SU-DHL-6 (cell line): ENCODE results near the gene CFAP100.

ENCODE experiments used
- H2AFZ ChIP-seq: fragments of 200-600 bp; sonication (generic); 2 replicates; pipeline ENCODE4 v1.6.1; 2014; ENCODE audit warnings: low read depth, mild to moderate bottlenecking, moderate library complexity, mixed read lengths, antibody characterized with exemption, low read length; ENCODE audit not compliant: severe bottlenecking
- H3F3A ChIP-seq: fragments of 200-600 bp; shearing (Covaris generic); 2 replicates; pipeline ENCODE4 v1.6.0; 2016; ENCODE audit warnings: antibody characterized with exemption, mild to moderate bottlenecking; ENCODE audit not compliant: insufficient read depth
- H3K27ac ChIP-seq: fragments of 200-600 bp; sonication (generic); 2 replicates; pipeline ENCODE4 v1.5.1; 2016; ENCODE audit warnings: low read depth, mild to moderate bottlenecking, low read length, moderate library complexity, mixed read lengths
- H3K27me3 ChIP-seq: fragments of 200-600 bp; sonication (generic), shearing (Covaris generic); 2 replicates; pipeline ENCODE4 v1.6.0; 2014; ENCODE audit warnings: mild to moderate bottlenecking, low read length
- H3K36me3 ChIP-seq: fragments of 200-600 bp; sonication (generic); 2 replicates; pipeline ENCODE4 v1.6.1; 2014; ENCODE audit warnings: mild to moderate bottlenecking, low read length, mixed read lengths
- H3K4me2 ChIP-seq: fragments of 300-600, 200-600 bp; shearing (Covaris generic), sonication (generic); 2 replicates; pipeline ENCODE4 v1.6.0; 2014; ENCODE audit warnings: low read length, low read depth, mild to moderate bottlenecking; ENCODE audit not compliant: poor library complexity, severe bottlenecking
- H3K4me3 ChIP-seq: fragments of 200-600 bp; sonication (generic); 2 replicates; pipeline ENCODE4 v1.5.1; 2014; ENCODE audit warnings: antibody characterized with exemption, low read length, mild to moderate bottlenecking, mixed read lengths; ENCODE audit not compliant: insufficient read depth, poor library complexity, severe bottlenecking
- H3K79me2 ChIP-seq: fragments of 200-600 bp; sonication (generic); 2 replicates; pipeline ENCODE4 v1.6.1; 2014; ENCODE audit warnings: mild to moderate bottlenecking, low read length, moderate library complexity; ENCODE audit not compliant: insufficient read depth
- H3K9ac ChIP-seq: fragments of 200-600 bp; sonication (generic); 2 replicates; pipeline ENCODE4 v1.7.0; 2014; ENCODE audit warnings: mild to moderate bottlenecking, low read length
- H3K9me2 ChIP-seq: fragments of 200-600 bp; sonication (generic); replicated peaks from 2 replicates; pipeline ENCODE4 v1.6.1; 2014; ENCODE audit warnings: low read length; ENCODE audit not compliant: insufficient read depth
- H3K9me3 ChIP-seq: fragments of 200-600 bp; sonication (generic); 2 replicates; pipeline ENCODE4 v1.6.1; 2014; ENCODE audit warnings: low read length, mixed read lengths; ENCODE audit not compliant: insufficient read depth
- H4K20me1 ChIP-seq: fragments of 200-600 bp; sonication (generic); 2 replicates; pipeline ENCODE4 v1.6.1; 2014; ENCODE audit warnings: low read depth, mild to moderate bottlenecking, antibody characterized with exemption, low read length, moderate library complexity, mixed read lengths
- CTCF ChIP-seq: fragments of 200-600 bp; sonication (generic); IDR thresholded peaks from one replicate; pipeline ENCODE4 v1.5.1; 2017; ENCODE audit warnings: antibody characterized with exemption, mild to moderate bottlenecking, low read length, moderate library complexity; ENCODE audit not compliant: insufficient read depth, poor library complexity, severe bottlenecking
- EZH2phosphoT487 ChIP-seq: fragments of 200-600 bp; sonication (generic), shearing (Covaris generic); conservative IDR thresholded peaks from 2 replicates; pipeline ENCODE4 v1.6.1; 2018; ENCODE audit warnings: mild to moderate bottlenecking, antibody characterized with exemption, low read length, moderate library complexity, mixed read lengths

The CFAP100 gene

GRCh38 chr3:126371096-126371705 lies 23.5 kb upstream of the CFAP100 start:
- no peaks in the 10 kb centered on the region for H3K79me2 ChIP-seq
- TF ChIP-seq CTCF, result no peak
- no peak for TF ChIP-seq EZH2phosphoT487
- no peak overlapping the region for H3K4me2 ChIP-seq
- no peaks in the 10 kb centered on the region for H3K27me3 ChIP-seq
- H2AFZ ChIP-seq, result no peak overlapping the region
- H3K27ac ChIP-seq, result no peak overlapping the region
- no peak overlapping the region for H3K4me3 ChIP-seq
- H3K9me2 ChIP-seq, result no peaks in the 10 kb centered on the region
- H3K9me3 ChIP-seq, result no peaks in the 10 kb centered on the region
- no peaks in the 10 kb centered on the region for H3K36me3 ChIP-seq
- no peaks in the 10 kb centered on the region for H3F3A ChIP-seq
- H3K9ac ChIP-seq, result no peak overlapping the region
- H4K20me1 ChIP-seq, result no peaks in the 10 kb centered on the region

GRCh38 chr3:126372413-126373145 lies 22.1 kb upstream of the CFAP100 start:
- no peaks in the 10 kb centered on the region for H4K20me1 ChIP-seq
- no peaks in the 10 kb centered on the region for H3K79me2 ChIP-seq
- no peak overlapping the region for H3K9ac ChIP-seq
- H3K9me3 ChIP-seq, result no peaks in the 10 kb centered on the region
- H2AFZ ChIP-seq, result no peak overlapping the region
- no peaks in the 10 kb centered on the region for H3K27me3 ChIP-seq
- no peaks in the 10 kb centered on the region for H3K9me2 ChIP-seq
- H3K4me2 ChIP-seq, result no peak overlapping the region
- H3K27ac ChIP-seq, result no peak overlapping the region
- TF ChIP-seq EZH2phosphoT487 (no peak), CTCF (no peak)
- H3K4me3 ChIP-seq, result no peak overlapping the region
- no peaks in the 10 kb centered on the region for H3K36me3 ChIP-seq
- H3F3A ChIP-seq, result no peaks in the 10 kb centered on the region

GRCh38 chr3:126373146-126373613 lies 21.5 kb upstream of the CFAP100 start:
- Histone ChIP-seq H3K9ac (no peak overlapping the region), H3K27ac (no peak overlapping the region), H3F3A (no peaks in the 10 kb centered on the region), H3K9me3 (no peaks in the 10 kb centered on the region), H2AFZ (no peak overlapping the region), H3K4me3 (no peak overlapping the region), H3K9me2 (no peaks in the 10 kb centered on the region), H3K27me3 (no peaks in the 10 kb centered on the region), H3K36me3 (no peaks in the 10 kb centered on the region), H3K79me2 (no peaks in the 10 kb centered on the region), H3K4me2 (no peak overlapping the region), H4K20me1 (no peaks in the 10 kb centered on the region)
- TF ChIP-seq CTCF (no peak), EZH2phosphoT487 (no peak)
